GM18511 (cell line): Measurements from ENCODE around the gene ANO4.

Experiments used
- ATAC-seq: cut with Tn5 transposase; IDR thresholded peaks from one replicate; pipeline ENCODE4 v1.9.1; 2021; ENCODE audit warnings: mild to moderate bottlenecking, moderate library complexity; ENCODE audit not compliant: unreplicated experiment

Gene ANO4

DNA sequence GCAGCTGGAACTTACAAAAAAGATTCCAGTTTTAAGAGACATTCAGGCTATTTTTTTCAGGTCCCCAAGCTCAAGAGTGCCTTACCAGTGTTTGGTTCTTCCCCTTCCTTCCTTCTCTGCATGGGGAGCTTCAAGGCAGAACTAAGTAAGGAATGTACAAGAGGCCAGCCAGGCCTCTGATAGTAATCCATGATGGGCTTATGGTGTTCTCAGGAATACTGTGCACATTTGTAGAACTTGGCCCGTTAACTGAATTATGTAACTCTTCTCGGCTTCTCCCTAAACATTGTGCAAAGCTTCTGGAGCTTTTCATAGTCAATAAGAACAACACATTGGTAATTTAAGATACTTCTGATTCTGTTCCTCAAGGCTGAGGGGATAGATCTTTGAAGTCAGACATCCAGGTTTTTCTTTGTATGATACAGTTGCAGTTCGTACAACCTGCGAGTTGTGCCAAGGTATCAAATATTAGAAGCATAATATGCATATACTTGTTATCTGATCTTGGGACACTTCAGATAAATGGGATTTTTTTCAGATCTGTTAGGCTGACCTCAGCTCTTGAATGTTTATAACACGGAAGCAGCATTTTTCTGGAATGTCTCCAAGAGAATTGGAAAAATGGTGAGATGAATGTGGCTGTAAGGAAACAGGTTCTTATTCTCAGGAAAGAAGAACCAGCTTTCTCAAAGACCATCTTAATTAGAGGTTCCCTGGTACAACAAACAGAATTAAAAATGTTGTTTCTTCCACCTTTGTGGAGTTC is 148.6 kb downstream of the ANO4 start:
- no peak for ATAC-seq

DNA sequence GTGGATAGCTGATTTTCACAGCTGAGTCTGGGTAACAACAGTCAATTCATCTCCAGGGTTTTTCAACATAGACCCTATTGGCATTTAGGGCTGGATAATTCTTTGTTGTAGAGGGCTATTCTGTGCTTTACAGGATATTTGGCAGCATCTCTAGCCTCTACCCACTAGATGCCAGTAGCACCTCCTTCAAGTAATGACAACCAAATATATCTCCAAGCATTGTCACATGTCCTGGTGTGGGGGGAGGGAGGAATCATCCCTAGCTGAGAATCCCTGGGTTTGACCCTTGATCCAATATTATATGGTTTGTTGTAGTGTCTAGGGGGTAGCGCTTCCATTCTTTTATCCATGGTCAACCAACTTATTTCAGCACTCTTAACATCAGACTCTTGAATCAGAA is 157.2 kb downstream of the ANO4 start:
- no peak for ATAC-seq

DNA sequence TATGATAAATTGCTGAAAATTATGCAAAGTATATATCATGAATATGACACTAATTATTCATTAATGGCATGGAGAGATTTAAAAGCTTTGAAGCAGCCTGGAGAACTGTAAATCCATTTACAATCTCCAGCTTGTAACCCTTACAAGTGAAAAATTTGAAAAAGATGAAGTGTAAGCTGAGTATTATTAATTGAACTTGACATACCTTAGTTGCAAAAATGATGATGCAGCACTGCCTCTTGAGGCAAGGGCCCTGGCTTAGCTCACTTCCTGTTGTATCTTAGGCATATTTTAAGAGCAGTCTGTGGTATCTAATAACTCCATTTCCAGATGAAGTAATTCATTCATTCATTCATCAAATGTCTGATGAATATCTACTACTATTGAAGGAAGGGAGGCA is 158.6 kb downstream of the ANO4 start:
- ATAC-seq: no peak

DNA sequence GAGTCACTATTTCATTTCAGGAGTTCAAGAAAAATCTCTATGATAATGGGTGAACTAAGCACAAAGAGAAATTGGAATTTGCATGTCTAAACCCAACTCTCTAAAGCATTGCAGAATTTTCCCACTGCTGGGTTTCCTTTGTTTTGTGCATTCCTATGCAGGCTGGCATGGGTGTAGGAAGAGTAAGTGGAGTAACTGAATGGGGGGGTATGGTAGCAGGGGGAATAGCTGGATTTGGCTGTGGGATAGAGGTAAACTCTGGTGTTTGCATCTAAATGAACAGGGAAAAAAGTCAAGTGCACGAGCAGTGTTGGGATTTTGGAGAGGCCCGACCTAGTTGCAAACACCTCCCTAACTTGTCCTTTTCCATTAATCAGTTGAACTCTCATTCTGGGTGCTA is 159.1 kb downstream of the ANO4 start:
- no peak for ATAC-seq

DNA sequence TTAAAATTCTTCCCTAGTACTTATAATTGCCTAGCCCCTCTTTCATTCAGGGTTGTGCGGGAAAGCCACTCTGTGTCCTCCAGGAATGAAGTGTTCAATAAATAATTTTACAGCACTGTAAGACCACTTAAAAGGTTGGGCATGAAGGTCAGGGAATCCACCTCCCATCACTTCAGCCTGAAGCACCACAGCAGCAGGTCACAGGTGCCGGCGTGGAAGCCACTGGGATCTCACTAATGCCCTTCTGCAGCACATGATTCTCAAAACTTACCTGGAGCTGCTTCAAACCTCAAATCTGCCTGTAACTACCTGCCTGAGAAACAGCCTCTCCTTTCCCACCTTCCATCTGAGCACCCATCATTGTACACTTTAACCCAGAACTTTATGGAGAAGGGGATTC is 159.5 kb downstream of the ANO4 start:
- no peak for ATAC-seq

DNA sequence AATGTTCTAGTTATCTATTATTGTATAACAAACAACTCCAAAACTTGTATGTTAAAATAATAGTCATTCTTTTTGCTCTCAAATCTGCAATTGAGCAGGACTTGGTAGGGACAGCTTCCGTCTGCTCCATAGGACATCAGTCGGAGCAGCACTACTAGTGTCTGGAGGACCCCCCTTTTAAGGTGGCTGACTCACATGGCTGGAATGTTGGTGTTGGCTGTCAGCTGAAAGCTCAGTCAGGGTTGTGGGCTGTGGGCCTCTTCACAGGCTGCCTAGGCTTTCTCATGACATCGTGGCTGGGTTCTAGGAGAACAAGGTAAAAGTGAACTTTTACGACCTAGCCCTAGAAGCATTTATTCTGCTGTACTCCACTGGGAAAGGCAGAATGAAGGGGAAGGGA is 160.6 kb downstream of the ANO4 start:
- ATAC-seq: no peak

DNA sequence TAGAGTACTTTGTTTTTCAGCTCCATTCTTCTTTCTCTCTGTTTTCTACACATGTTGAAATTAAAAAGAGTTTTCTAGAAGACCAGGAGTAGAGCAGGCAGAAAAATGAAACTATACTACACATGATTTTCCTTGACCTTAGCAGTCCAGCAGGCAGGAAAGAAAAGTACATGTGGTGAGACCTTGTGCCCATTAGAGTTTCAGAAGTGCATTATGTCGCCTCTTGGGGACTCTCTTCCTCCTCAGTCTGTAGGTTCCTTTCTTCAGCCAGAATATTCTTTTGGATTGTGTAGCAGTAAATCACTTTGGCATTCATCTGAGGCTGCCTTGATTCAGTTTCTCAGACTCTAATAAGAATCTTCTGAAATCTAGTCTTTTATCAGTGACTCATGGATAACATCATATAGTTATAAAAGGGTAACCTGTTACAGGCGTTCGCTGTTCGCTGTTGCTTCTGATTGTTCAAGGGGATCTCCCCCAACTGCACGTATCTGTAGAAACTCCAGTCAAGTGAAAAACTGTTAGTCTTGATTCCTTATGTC is 161.8 kb downstream of the ANO4 start:
- no peak for ATAC-seq

DNA sequence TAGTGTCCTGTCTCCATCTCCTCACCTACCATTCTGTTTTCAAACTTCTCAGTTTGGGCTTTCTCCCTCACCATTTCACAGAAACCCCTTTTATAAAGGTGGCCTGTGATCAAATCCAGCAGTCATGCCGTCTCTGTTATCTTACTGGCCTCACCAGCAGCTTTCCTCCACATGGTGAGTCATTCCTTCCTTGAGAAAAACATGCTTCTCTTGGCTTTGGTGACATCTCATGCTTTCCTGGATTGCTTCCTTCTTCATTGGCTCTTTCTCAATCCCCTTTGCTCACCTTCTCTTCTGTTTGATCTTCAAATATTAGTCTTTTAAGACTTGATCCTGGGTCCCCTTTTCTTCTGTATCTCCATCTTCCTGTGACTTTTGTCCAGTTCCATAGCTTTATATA is 164.9 kb downstream of the ANO4 start:
- no peak for ATAC-seq

DNA sequence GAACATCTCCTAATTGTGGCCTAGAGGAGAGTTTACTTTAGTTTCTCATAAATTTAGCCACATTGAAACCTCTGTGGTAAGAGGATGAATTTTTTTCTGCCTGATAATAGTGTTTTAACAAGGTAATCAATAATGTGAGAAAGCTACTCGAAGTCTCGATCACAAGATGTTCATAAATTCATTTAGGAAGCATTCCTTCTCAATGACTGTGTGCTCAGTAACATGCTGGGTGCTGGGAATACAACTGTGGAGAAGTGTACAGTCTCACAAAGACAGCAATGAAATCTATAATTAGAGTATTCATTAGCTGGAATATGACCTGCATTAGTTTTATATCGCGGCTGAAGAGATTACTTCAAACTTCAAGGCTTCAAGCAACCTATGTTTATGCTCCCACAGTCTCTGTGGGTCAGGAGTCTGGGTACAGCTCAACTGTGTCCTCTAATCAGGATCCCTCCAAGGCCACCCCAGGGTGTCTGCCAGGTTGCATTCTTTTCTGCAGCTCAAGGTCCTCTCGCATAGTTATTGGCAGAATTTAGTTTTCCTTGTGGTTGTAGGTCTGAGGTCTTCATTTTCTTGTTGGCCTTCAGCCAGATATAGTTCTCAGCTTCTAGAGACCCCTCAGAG is 167.6 kb downstream of the ANO4 start:
- no peak for ATAC-seq

DNA sequence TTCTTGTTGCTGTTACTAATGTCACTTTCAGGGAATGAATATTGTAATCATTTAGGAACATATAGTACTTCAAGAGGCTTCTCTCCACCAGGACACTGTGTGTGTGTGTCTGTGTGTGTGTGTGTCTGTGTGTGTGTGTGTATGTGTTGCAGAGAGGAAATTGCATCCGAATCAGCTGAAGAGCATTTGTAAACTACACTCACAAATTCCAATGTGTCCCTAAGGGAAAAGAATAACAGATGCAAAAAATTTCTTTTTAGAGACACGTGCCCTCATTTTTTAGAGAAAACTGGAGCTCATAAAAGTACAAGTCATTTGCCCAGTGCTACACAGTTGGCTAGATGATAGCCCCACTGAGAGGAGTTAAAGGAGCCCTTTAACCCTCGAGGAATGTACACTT is 168.8 kb downstream of the ANO4 start:
- ATAC-seq: no peak

DNA sequence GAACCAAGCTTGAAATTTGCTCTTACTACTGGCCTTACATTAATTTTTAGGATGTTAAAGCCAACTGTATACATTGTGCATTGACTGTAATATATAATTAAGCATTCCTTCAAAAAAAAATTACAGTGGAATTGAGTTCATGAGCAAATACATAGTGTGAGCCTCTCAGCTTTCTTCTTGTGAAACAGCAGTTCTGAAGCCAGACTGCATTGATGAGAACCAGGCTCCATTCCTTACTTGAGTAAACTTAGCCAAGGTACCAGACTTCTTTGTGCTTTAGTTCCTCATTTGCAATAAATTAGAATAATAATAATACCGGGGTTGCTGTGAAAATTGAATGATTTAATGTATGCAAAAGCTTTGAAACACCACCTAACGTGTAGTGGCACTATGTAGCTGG is 169.5 kb downstream of the ANO4 start:
- ATAC-seq: no peak

DNA sequence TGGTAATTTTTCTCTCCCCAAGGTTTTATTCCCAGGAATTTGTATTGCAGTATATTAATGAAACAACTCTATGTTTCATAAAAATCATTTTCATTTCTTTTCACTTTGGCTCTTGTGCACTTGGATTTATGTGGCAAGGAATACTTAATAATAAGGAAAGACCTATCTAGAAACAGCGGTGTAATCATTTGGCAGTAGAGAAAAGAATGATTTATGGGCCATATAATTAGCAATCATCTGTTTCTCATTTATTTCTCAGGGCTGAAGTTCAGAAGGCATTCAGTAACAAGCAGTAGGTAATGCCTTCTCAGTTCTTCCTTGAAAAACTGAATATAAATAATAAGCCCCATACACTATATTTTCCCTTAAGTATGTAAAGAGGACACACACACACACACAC is 172.6 kb downstream of the ANO4 start:
- no peak for ATAC-seq

DNA sequence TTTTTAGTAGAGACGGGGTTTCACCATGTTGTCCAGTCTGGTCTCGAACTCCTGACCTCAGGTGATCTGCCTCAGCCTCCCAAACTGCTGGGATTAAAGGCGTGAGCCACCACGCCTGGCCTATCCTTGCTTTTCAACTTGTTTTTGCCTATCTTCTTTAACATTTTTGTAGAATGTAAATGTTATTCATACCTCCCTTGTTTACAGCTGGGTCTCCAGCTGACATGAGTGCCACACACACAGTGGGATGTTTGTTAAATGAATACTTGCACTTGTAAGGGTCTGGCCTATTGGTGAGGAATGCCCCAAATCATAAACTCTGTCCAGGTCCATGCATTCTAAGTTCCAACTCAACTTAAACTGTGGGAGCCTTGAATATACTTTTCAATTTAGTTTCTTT is 176.3 kb downstream of the ANO4 start:
- no peak for ATAC-seq

DNA sequence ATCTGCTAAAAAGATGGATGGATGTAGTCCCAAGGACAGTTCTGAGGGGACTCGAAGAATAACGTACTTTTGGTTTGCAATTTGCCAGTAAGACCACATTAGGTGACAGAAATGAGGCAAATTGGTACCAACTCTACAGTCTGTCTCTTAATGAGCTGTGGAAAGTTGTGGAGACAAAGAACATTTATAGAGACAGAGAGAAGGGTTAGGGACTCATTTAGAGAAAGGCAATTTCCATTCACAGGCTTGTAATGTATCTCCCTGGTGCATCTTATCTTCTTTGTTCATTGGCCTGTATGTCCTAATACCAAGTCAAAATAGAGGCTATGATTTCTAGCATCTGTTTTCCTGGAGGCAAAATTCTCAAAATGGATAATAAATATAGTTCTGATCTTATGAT is 177.5 kb downstream of the ANO4 start:
- no peak for ATAC-seq

DNA sequence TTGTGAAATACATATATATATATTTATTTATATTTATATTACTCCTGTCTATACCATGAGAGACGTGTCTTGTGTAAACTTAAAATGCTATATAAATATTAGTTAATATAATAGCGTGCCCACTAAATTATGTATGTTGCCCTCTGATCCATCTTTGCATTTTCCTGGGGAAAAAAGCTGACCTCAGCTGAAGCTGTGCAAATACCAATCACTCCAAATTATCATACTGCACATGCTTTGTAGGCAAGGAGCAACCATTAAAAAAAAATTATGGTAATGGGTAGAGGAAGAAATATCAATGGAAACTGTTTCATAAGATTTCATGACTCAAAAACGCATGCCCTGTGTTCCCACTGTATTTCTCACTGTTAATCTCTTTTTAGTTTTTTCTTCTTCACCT is 179.8 kb downstream of the ANO4 start:
- ATAC-seq: no peak

DNA sequence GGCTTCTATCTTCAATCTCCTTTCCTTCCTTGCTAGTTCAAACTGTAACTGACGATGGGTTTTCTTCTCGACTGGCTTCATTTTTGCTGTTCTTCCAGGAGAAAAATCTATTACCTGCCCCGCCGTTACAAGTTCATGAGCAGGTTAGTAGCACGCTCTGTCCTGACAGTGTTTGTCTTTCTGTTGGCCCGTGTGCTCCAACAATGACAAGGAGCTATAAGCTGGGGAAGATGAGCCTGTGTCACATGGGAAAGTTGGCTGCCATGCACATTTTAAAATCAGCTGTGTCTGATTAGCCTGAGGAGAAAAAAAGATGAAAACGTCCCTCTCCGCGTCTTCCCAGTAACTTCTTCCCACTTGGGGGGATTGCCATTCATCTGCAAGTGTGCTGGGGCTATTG is 180.2 kb downstream of the ANO4 start:
- ATAC-seq: no peak

DNA sequence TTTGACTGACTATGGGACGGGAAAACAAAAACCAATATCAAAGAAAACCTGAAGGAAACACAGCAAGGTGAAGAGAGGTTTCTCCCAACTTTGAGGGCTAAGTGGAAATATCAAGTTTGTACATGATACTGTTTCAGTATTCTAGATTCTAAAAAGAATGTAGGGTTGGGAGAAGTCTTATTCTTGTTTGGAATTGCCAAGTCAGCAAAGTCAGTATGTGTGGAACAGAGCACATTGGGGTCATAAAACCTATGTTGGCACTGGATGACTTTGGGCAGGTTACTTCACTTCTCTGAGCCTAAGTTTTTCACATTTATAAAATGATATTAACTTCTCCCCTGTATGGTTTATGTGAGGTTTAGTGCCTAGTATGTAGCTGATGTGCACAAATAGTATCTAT is 182.2 kb downstream of the ANO4 start:
- ATAC-seq: no peak

DNA sequence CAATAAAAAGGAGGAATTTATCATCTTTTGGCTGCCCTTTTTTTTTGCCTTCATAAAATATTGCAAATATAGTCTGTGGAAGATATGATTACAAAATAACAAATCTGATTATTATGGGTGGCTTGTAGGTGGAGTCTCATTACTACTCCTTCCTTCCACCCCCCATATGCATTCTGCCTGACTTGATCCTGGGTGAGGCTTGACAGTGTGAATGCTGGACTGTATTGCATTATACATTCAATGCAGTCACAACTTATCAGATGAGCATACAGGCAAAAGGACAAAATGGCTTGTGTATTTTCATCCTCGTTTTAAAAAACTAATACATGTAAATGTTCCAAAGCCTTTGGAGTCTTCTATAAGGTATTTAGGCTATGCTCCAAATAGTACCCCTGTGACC is 186.3 kb downstream of the ANO4 start:
- ATAC-seq: no peak

DNA sequence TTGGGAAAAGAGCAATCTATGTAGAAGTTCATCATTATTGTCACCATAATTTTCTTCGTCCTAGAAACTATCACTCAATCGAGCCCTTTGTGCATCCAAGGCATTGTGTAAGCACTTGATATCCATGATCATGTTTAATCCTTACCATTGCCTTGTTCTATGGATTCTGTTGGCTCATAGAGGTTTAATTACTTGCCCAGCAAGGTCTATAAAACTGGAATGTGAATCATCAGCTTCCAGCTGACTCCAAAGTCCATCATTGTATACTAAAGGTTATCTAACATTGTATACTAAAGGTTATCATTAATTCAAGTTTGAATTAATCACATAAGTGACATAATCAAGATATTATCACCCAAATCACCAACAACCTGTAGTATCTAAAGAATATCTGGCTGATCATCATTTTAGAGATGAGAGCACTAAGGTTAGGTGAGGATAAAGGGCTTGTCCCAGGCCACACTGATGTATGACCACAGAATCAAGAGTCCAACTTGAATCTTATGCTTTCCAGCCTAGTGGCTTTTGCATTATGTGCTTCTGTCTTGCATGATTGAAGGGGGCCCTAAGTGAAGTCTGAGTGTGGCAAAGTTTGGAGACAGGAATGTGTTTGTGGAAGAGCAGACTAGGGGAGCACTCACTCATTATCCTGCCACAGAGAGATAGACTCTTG is 188.1 kb downstream of the ANO4 start:
- no peak for ATAC-seq

DNA sequence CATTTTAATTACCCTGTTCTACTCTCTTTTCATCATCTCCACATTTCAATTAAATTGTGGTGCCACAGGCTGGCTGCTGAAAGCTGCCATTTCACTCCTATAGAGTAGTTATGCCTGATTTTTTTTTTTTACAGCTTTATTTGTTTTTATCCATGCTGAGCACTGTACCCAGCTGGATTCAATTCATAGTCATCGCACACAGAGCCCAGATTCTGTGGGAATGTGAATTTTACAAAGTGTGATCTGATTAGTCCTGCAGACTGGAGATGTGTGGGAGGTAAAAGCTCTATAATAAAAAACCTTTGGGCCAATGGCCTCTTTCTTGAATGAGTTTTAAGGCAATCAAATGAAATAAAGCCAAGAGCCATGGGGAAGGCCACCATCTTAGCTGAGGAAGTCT is 190.2 kb downstream of the ANO4 start:
- no peak for ATAC-seq

DNA sequence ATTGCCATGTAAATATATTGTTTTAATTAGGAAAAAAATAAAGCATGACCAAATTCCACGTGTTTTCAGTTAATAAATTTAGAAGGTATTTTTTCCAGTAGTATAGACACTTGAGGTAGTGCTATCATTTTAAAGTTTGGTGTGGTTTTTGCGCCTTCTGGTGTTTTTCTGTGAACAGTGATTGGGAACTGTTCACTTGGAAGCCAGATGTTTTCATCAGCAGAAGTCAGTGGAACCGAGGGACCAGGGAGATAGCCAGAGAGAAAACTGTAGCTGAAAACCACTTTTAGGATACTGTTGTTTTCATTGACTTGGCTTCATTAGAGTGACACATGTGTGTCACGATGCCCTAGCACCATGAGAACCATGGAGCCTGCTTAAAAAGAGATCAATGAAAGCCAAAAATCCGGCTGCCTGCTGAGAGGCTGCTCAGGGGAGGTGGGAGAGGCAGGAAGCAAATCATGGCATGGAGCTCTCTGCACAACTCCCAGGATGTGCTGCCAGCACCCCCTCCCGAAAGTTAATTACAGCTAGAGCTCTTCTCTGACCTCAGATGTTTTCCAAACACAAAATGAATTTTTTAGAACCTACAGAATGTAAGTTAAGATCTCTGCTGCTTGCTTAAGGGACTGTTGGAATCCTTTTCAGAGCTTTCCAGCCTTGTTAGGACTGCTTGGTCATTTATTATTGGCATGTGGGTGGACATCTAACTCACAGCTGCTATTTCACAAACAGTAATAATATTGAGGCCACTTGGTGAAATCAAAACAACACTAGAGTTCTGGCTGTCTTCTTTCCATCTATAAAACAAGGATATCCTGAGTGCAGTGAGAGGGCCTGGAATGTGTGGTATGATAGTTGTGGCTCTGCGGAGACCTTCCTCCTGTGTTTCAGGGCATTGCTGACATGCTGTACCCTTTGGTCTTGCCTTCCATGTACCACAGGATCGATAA is 192.3 kb downstream of the ANO4 start:
- ATAC-seq: no peak
